ENCODE data around the gene FGD3.

The FGD3 gene

GRCh38 chr9:92977279-92977678, 30.0 kb downstream of the FGD3 start:
- DNase-seq = no peak

DNA sequence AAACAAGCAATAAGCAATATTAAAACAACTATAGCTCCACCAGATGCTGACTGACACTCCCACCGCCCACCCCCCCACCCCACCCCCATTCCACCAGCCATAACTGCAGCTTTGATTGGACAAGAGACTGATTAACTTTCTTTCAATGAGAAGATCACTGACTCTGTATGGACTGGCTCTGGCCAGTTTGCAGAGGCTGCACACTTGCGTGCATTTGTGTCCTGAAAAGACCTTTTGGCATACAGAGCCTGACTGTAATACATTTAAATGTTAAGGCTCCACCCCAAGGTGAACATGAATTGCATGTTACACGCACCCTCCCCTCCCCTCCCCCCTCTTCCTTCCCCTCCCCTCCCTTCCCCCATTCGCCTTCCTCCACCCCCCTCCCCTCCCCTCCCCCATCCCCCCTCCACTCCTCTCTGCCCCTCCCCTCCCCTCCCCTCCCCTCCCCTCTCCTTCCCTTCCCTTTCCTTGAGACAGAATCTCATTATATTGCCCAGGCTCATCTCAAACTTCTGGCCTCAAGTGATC, 31.1 kb downstream of the FGD3 start:
- peak; percentile 13 to 14 for DNase-seq

DNA sequence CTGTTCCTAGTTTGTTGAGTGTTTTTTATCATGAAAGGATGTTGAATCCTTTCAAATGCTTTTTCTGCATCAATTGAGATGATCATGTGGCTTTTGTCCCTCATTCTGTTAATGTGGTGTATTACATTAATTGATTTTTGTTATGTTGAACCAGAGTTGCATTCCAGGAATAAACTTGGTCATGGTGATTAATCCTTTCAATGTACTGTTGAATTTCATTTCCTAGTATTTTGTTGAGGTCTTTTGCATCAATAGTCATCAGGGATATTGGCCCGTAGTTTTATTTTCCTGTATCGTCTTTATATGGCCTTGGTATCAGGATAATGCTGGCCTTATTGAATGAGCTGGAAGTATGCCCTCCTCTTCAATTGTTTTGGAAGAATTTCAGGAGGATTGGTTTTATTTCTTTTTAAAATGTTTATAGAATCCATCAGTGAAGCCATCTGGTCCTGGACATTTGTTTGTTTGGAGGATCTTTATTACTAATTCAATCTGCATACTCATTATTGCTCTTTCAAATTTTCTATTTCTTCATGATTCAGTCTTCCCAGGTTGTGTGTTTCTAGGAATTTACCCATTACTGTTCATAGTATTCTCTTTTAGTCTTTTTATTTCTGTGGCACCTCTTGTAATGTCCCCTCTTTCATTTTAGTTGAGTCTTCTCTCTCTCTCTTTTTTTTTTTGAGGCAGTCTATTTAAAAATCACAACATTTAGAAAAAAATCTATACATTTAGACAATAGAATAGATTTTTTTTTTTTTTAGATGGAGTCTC, 32.1 kb downstream of the FGD3 start:
- no peak for DNase-seq

DNA sequence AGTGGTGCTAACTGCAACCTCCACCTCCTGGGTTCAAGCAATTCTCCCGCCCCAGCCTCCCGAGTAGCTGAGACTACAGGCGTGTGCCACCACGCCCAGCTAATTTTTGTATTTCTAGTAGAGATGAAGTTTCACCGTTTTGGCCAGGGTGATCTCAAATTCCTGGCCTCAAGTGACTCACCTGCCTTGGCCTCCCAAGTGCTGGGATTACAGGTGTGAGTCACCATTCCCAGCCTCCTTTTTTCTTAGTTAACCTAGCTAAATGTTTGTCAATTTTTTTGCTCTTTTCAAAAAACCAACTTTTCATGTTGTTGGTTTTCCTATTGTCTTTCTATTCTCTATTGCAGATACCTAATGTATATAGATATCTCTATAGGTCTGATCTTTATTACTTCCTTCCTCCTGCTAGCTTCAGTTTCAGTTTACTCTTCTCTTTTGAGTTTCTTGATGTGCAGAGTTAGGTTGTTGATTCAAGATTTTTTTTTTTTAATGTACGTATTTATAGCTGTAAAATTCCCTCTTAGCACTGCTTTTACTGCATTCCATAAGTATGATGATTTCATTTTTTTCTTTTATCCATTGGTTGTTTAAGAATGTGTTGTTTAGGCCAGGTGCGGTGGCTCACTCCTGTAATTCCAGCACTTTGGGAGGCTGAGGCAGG, 32.9 kb downstream of the FGD3 start:
- peak; percentile 14 to 17 for DNase-seq

DNA sequence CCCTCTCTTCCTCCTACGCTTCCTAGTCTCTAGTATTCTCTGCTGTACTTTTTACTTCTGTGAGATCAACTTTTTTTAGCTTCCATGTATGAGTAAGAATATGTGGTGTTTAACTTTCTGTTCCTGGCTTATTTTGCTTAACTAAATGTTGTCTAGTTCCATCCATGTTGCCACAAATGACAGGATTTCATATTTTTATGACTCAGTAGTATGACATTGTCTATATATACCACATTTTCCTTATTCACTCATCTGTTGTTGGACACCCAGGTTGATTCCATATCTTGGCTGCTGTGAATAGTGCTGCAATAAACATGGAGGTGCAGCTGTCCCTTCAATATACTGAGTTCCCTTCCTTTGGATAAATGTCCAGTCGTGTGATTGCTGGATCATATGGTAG, 34.8 kb downstream of the FGD3 start:
- no peak for DNase-seq

- DNase-seq = peak in 1 of 2 experiments; percentile 51
Measured at GRCh38 chr9:92983984-92984589, 36.8 kb downstream of the FGD3 start.

GRCh38 chr9:92984976-92985375, 37.7 kb downstream of the FGD3 start:
- DNase-seq = peak in 1 of 2 experiments; percentile 14

DNA sequence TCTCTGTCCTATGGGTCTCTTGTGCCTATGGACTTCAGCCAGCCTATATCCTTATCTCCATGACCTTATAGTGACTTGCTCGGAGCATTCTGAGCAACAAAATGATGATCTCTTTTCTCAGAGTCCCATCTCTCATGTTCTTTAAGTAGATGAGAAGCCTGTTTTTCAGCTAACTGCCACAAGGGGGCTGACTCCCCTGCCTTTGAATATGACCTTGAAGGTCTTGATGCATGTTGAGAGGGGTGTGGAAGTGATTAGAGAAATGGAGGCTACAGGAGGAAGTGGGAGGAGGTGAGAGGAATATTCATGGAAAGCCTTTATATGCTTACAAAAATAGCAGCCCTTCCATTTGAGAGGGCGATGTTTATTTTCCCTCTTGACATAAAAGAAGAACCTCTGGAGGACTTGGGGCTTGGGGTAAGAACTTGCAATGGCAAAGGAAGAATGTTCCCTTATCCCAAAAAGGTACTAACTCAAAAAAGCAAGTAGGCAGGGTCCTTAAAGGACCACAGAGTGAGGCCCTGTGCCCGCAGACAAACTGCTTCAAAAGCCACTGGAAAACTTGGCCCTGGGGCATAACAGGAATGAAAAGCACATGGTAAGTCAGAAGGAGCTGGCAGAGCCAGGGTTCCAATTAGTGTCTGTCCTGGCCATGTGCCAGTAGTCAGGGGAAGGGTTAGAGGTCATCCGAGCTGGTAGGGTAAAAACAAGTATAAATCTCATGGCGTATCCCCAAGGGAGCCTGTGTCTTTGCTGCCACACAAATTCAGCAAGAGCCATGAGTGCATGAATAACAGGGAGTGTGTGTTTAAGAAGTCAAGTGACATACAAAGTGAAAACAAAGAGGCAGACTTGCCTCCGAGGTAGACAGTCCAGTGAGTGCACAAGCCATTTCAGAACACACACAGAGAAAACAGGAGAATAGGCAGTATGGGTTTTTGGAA, 39.1 kb downstream of the FGD3 start:
- DNase-seq = peak; percentile 61 to 65

DNA sequence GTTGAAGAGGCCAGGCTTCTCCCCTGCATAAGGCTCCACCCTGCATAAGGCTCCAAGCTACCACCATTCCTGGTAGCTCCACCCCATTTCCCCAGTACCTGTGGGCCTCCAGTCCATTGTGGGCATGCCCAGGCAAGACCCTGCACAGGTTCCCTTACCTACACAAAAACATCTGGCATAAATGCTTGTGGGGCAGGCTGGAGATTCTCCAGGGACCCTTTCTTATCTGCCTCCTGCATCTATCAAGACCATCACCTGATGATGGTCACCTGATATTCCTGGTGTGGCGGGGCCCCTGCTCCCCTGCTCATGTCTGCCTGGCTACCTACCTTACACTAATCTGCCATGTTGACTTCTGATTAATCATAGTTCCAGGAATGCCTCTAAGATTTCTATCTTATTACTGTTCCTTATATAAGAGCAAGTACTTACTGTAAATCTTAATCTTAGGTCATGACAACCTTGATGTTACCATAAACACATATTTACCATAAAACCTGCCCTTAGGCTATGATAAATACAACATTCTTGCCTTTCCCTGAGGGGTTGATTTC, 41.0 kb downstream of the FGD3 start:
- DNase-seq = peak; percentile 23 to 30

GRCh38 chr9:92989561-92989960, 42.2 kb downstream of the FGD3 start:
- no peak for DNase-seq

GRCh38 chr9:92990461-92990860, 43.1 kb downstream of the FGD3 start:
- no peak for DNase-seq

GRCh38 chr9:92992549-92992948, 45.2 kb downstream of the FGD3 start:
- peak in 1 of 2 experiments; percentile 13 for DNase-seq

- DNase-seq = peak; percentile 16 to 21
Measured at GRCh38 chr9:92998871-92999270, 51.5 kb downstream of the FGD3 start.

DNA sequence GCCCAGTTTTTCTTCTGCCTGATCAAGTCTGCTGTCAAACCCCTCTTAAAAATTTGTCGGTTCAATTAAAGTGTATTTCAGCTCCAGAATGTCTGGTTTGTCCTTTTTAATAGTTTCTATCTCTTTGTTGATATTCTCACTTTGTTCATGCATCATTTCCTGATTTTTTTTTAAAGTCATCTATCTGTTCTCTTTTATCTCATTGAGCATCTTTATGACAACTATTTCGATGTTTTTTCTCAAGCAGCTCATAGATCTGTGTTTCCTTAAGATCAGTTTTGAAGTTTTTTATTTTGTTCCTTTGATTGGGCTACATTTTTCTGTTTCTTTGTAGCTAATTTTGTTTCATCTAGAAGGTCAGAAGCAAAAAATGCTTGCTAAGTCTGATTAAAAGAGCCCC, 53.7 kb downstream of the FGD3 start:
- DNase-seq = no peak

- peak; percentile 13 to 16 for DNase-seq
Measured at GRCh38 chr9:93002700-93003099, 55.4 kb downstream of the FGD3 start.

GRCh38 chr9:93003552-93004407, 56.5 kb downstream of the FGD3 start:
- DNase-seq = peak; percentile 78 to 81

- peak in 1 of 2 experiments; percentile 19 for DNase-seq
Measured at GRCh38 chr9:93004561-93004960, 57.2 kb downstream of the FGD3 start.

DNA sequence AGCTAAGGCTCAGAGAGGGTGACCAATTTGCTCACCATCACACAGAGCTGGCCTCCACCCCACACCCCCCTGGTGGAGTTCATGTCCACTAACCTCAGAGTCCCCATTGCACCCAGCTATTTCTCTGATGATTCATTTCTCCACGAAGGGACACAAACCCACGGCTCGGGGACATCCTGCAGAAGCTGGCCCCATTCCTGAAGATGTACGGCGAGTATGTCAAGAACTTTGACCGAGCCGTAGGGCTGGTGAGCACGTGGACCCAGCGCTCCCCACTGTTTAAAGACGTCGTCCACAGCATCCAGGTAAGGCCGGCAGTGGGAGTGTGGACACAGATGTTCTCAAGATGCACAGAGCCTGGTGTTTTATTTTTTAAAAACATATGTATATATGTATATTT, 58.6 kb downstream of the FGD3 start:
- peak; percentile 14 to 16 for DNase-seq

GRCh38 chr9:93007529-93008058, 60.3 kb downstream of the FGD3 start:
- DNase-seq = peak in 1 of 2 experiments; percentile 12

- DNase-seq = peak; percentile 14 to 17
Measured at GRCh38 chr9:93008457-93008856, 61.1 kb downstream of the FGD3 start.

Measured in activated T-cell treated with anti-CD3 and anti-CD28 coated beads, Interleukin-2, amount 50 U/mL, for 48 hours (primary cell).